NT2/D1 (cell line): ENCODE results near the gene CXXC5.

Experiments
- SUZ12 ChIP-seq: IDR thresholded peaks from 2 replicates; pipeline ENCODE4 v1.6.1; 2011; ENCODE audit not compliant: insufficient read length, insufficient read depth; ENCODE audit errors: extremely low read depth
- YY1 ChIP-seq: IDR thresholded peaks from 2 replicates; pipeline ENCODE4 v1.6.1; 2011; ENCODE audit not compliant: insufficient read length, insufficient read depth
- ZNF274 ChIP-seq: IDR thresholded peaks from 2 replicates; pipeline ENCODE4 v1.6.1; 2011; ENCODE audit warnings: mild to moderate bottlenecking, low read depth, low read length

GRCh38 chr5:139634541-139634940, 13.6 kb upstream of the CXXC5 start:
- TF ChIP-seq ZNF274 (no peak), YY1 (no peak), SUZ12 (no peak)
